HCT116 (cell line): ENCODE results near the gene SLC25A53. TPM values are rescaled to one million over a fixed set of nuclear protein-coding genes. Genes with fewer than 3 reads are reported as not detected.

Experiments used
- ATAC-seq: fragments of 200-7000 bp; cut with Tn5 transposase; 2 replicates; pipeline ENCODE4 v1.9.1; 2020; ENCODE audit warnings: mild to moderate bottlenecking, moderate library complexity
- BruUV-seq: library from RNA; stranded (reverse); fragments of 400-500 nt; replicated peaks from 2 replicates; lab custom pipeline; 2021; lab: Mats Ljungman, UMichigan
- CTCF ChIA-PET: fragments of 300-600 bp; sonication (Branson Sonifier 250); formaldehyde crosslinking; loops from one replicate; lab custom pipeline; 2021; ENCODE audit warnings: antibody characterized with exemption; lab: Charles Lee
- POLR2A ChIA-PET: fragments of 300-600, 350-600 bp; sonication (Branson Sonifier 250); formaldehyde crosslinking; loops from one replicate; lab custom pipeline; 2021; ENCODE audit warnings: antibody characterized with exemption; lab: Charles Lee
- RAD21 ChIA-PET, 2 experiments: fragments of 300-600 bp; sonication (Branson Sonifier 250); formaldehyde crosslinking; loops; one replicate each; lab custom pipeline; 2023; ENCODE audit warnings: low total read pairs in 2 of 2; ENCODE audit not compliant: uncharacterized antibody in 2 of 2, unreplicated experiment in 2 of 2, low non-redundant PET in 1 of 2; lab: Charles Lee
- DNase-seq: peaks from one replicate; pipeline ENCODE4 v3.0.0-alpha.2; 2010; ENCODE audit warnings: low read depth, low spot score
- H2AFZ ChIP-seq: fragments of 200-600 bp; shearing (Covaris generic), sonication (generic); 2 replicates; pipeline ENCODE4 v1.6.1; 2017; ENCODE audit warnings: low read depth, mixed run types, mixed read lengths, antibody characterized with exemption, low read length; ENCODE audit not compliant: poor library complexity, severe bottlenecking
- H3K27ac ChIP-seq: 2 replicates; pipeline ENCODE4 v1.5.1; 2012; ENCODE audit warnings: low read depth, low read length
- H3K27me3 ChIP-seq: fragments of 200-600 bp; sonication (generic); 2 replicates; pipeline ENCODE4 v1.6.1; 2016; ENCODE audit warnings: mixed run types, low read length, mixed read lengths; ENCODE audit not compliant: insufficient read depth
- H3K36me3 ChIP-seq, 2 experiments: fragments of 200-500 bp in 1 of 2; fragments of 200-600 bp in 1 of 2; sonication (Bioruptor generic) in 1 of 2; sonication (generic) in 1 of 2; 2 replicates each; pipeline versions ENCODE4 v1.5.1 to v1.6.1; 2014 to 2016; ENCODE audit warnings: low read length in 2 of 2, inconsistent platforms in 1 of 2, mixed read lengths in 1 of 2, mixed run types in 1 of 2; ENCODE audit not compliant: insufficient read depth in 2 of 2, control insufficient read depth in 1 of 2
- H3K4me1 ChIP-seq, 2 experiments: fragments of 200-600 bp in 1 of 2; sonication (generic) in 1 of 2; 2 replicates each; pipeline versions ENCODE4 v1.5.1 to v1.6.1; 2012 to 2017; ENCODE audit warnings: low read length in 2 of 2, inconsistent platforms in 1 of 2, mild to moderate bottlenecking in 1 of 2, mixed read lengths in 1 of 2, mixed run types in 1 of 2, moderate library complexity in 1 of 2; ENCODE audit not compliant: insufficient read depth in 2 of 2, control insufficient read depth in 1 of 2
- H3K4me2 ChIP-seq: fragments of 200-600 bp; sonication (generic); 2 replicates; pipeline ENCODE4 v1.6.1; 2017; ENCODE audit warnings: mixed run types, low read length, mixed read lengths
- H3K4me3 ChIP-seq, 2 experiments: fragments of 200-600 bp in 1 of 2; sonication (generic) in 1 of 2; replicated peaks in 1 of 2; 2 replicates each; pipeline ENCODE4 v1.5.1; 2011 to 2016; ENCODE audit warnings: low read length in 2 of 2, control low read depth in 1 of 2, low read depth in 1 of 2, mild to moderate bottlenecking in 1 of 2, mixed read lengths in 1 of 2, mixed run types in 1 of 2
- H3K79me2 ChIP-seq: fragments of 200-600 bp; sonication (generic); 2 replicates; pipeline ENCODE4 v1.6.1; 2017; ENCODE audit warnings: mild to moderate bottlenecking, mixed run types, low read length, moderate library complexity, mixed read lengths; ENCODE audit not compliant: insufficient read depth
- H3K9ac ChIP-seq: fragments of 200-600 bp; sonication (generic); 2 replicates; pipeline ENCODE4 v1.6.1; 2016; ENCODE audit warnings: low read length, mixed read lengths
- H3K9me2 ChIP-seq: fragments of 200-600 bp; sonication (generic), shearing (Covaris generic); 2 replicates; pipeline ENCODE4 v1.6.1; 2017; ENCODE audit warnings: mixed run types, mild to moderate bottlenecking, moderate library complexity; ENCODE audit not compliant: insufficient read depth
- H3K9me3 ChIP-seq, 2 experiments: fragments of 200-500 bp in 1 of 2; fragments of 200-600 bp in 1 of 2; sonication (Bioruptor generic) in 1 of 2; sonication (generic) in 1 of 2; 2 replicates each; pipeline ENCODE4 v1.6.1; 2014 to 2017; ENCODE audit warnings: low read length in 2 of 2, mixed read lengths in 2 of 2, inconsistent platforms in 1 of 2, low read depth in 1 of 2, mild to moderate bottlenecking in 1 of 2, mixed run types in 1 of 2, moderate library complexity in 1 of 2; ENCODE audit not compliant: control insufficient read depth in 1 of 2, insufficient read depth in 1 of 2
- H4K20me1 ChIP-seq: fragments of 200-600 bp; sonication (generic), shearing (Covaris generic); 2 replicates; pipeline ENCODE4 v1.6.1; 2017; ENCODE audit warnings: mixed run types, mild to moderate bottlenecking, moderate library complexity; ENCODE audit not compliant: insufficient read depth
- CBX3 ChIP-seq: IDR thresholded peaks from 2 replicates; pipeline ENCODE4 v1.6.1; 2012; ENCODE audit warnings: low read depth
- ELF1 ChIP-seq: IDR thresholded peaks from 2 replicates; pipeline ENCODE4 v1.6.1; 2012; ENCODE audit warnings: low read depth, borderline replicate concordance
- EZH2phosphoT487 ChIP-seq: fragments of 200-600 bp; IDR thresholded peaks from 2 replicates; pipeline ENCODE4 v1.6.1; 2018; ENCODE audit warnings: antibody characterized with exemption, borderline replicate concordance
- FOSL1 ChIP-seq: IDR thresholded peaks from 2 replicates; pipeline ENCODE4 v1.6.1; 2012; ENCODE audit warnings: low read depth
- SP1 ChIP-seq: IDR thresholded peaks from 2 replicates; pipeline ENCODE4 v1.6.1; 2012; ENCODE audit warnings: low read depth
- intact Hi-C: fragments of 100-400 bp; cut with micrococcal nuclease; formaldehyde crosslinking; loops from 2 replicates; pipeline ENCODE4 v1.10.0; 2022
- total RNA-seq: library from RNA; stranded (reverse); gene quantifications from one replicate; pipeline ENCODE4 v1.2.1, GENCODE V29; 2021; ENCODE audit not compliant: unreplicated experiment
- TF ChIP-seq, protein P1 (sequence below): IDR thresholded peaks from 2 replicates; pipeline ENCODE4 v1.6.1; 2012; ENCODE audit warnings: low read depth
- TF ChIP-seq, protein P2 (sequence below): IDR thresholded peaks from 2 replicates; pipeline ENCODE4 v1.6.1; 2012

Gene SLC25A53
- total RNA-seq, 1 experiment from 2014 or later, result 3.4 TPM

DNA sequence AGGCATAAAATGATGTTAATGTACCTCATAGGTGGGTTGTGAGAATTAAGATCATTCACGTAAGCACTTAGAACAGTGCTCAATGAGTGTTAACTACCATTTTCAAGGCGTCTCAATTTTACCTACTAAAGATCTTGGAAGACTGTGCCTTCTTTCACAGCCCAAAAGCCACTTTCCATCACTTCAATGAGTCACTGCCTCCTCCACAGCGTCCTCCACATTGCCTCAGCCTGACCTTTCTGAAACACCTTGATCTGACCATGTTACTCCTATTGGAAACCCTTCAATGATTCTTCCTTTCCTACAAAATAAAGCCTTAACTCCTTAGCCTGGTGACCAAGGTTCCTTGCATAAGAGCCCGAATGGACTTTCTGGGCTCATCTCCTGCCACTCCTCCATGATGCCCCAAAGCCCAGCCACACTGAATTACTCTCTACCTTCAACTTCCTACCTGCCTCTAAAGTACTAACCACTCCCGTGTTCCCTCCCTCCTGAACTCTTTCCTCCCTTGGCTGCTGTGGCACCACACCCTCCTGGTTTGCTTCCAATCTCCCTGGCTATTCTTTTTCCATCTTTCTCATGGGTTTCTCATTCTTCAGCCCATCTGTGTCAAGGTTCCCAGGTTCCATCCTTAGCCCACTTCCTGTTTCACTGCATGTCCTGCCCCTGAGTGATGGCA, 22.1 kb downstream of the SLC25A53 start:
- no peak for TF ChIP-seq FOSL1
- TF ChIP-seq CBX3, result no peak
- TF ChIP-seq EZH2phosphoT487, result no peak
- TF ChIP-seq, protein P1, sequence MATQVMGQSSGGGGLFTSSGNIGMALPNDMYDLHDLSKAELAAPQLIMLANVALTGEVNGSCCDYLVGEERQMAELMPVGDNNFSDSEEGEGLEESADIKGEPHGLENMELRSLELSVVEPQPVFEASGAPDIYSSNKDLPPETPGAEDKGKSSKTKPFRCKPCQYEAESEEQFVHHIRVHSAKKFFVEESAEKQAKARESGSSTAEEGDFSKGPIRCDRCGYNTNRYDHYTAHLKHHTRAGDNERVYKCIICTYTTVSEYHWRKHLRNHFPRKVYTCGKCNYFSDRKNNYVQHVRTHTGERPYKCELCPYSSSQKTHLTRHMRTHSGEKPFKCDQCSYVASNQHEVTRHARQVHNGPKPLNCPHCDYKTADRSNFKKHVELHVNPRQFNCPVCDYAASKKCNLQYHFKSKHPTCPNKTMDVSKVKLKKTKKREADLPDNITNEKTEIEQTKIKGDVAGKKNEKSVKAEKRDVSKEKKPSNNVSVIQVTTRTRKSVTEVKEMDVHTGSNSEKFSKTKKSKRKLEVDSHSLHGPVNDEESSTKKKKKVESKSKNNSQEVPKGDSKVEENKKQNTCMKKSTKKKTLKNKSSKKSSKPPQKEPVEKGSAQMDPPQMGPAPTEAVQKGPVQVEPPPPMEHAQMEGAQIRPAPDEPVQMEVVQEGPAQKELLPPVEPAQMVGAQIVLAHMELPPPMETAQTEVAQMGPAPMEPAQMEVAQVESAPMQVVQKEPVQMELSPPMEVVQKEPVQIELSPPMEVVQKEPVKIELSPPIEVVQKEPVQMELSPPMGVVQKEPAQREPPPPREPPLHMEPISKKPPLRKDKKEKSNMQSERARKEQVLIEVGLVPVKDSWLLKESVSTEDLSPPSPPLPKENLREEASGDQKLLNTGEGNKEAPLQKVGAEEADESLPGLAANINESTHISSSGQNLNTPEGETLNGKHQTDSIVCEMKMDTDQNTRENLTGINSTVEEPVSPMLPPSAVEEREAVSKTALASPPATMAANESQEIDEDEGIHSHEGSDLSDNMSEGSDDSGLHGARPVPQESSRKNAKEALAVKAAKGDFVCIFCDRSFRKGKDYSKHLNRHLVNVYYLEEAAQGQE, result no peak
- TF ChIP-seq ELF1, result no peak
- TF ChIP-seq SP1, result no peak
- TF ChIP-seq, protein P2, sequence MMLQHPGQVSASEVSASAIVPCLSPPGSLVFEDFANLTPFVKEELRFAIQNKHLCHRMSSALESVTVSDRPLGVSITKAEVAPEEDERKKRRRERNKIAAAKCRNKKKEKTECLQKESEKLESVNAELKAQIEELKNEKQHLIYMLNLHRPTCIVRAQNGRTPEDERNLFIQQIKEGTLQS, result no peak
- DNase-seq, result no peak
- no peaks in the 10 kb centered on the region for H3K9me2 ChIP-seq
- H3K4me1 ChIP-seq, result 0 out of 4 replicates have a peak, but pooled peaks cover 0 to 2% of the 10 kb centered on the region in 2 experiments
- intact Hi-C loops, result loop anchor here (10.0 kb wide), 1 partner anchor 600 kb away; no protein-coding TSS in a partner anchor
- no peak overlapping the region for H2AFZ ChIP-seq
- no peaks in the 10 kb centered on the region for H3K36me3 ChIP-seq
- no peak for ATAC-seq
- H3K79me2 ChIP-seq, result no peaks in the 10 kb centered on the region
- H3K9ac ChIP-seq, result no peak overlapping the region
- H3K4me2 ChIP-seq, result no peak overlapping the region
- H4K20me1 ChIP-seq, result no peaks in the 10 kb centered on the region
- ChIA-PET CTCF (no interaction called here), RAD21 (no interaction called here), POLR2A (no interaction called here)
- H3K27ac ChIP-seq, result no peak overlapping the region
- no peaks in the 10 kb centered on the region for H3K9me3 ChIP-seq
- no peak overlapping the region for H3K4me3 ChIP-seq
- no TSS peak for BruUV-seq
- H3K27me3 ChIP-seq, result no peaks in the 10 kb centered on the region
